WTC11 (cell line): ENCODE data around the gene ROS1. TPM values are rescaled to one million over a fixed set of nuclear protein-coding genes. Genes with fewer than 3 reads are reported as not detected.

Source experiments
- ATAC-seq: fragments of 200-7000 bp; cut with Tn5 transposase; 2 replicates; pipeline ENCODE4 v1.10.0; 2021; ENCODE audit warnings: mild to moderate bottlenecking, moderate library complexity
- CTCF ChIA-PET: fragments of 300-600 bp; sonication (Branson Sonifier 250); formaldehyde crosslinking; loops from one replicate; lab custom pipeline; 2021; ENCODE audit warnings: antibody characterized with exemption; lab: Charles Lee
- POLR2A ChIA-PET: fragments of 350-600 bp; sonication (Branson Sonifier 250); formaldehyde crosslinking; loops from one replicate; lab custom pipeline; 2021; ENCODE audit warnings: antibody characterized with exemption; lab: Charles Lee
- DNase-seq: peaks from one replicate; pipeline ENCODE4 v3.0.0; 2021; ENCODE audit warnings: low spot score
- H3K27ac Mint-ChIP-seq: 2 replicates; pipeline ENCODE4 v1.8.0; 2021; ENCODE audit warnings: mixed read lengths
- H3K27me3 Mint-ChIP-seq: 2 replicates; pipeline ENCODE4 v1.8.0; 2021; ENCODE audit warnings: low read depth, mild to moderate bottlenecking, moderate library complexity, mixed read lengths
- H3K36me3 Mint-ChIP-seq: 2 replicates; pipeline ENCODE4 v1.8.0; 2021; ENCODE audit warnings: mixed read lengths
- H3K4me1 Mint-ChIP-seq: 2 replicates; pipeline ENCODE4 v1.8.0; 2022; ENCODE audit warnings: mixed read lengths
- H3K4me3 Mint-ChIP-seq: 2 replicates; pipeline ENCODE4 v1.8.0; 2021; ENCODE audit warnings: mild to moderate bottlenecking, moderate library complexity, mixed read lengths
- H3K9me3 Mint-ChIP-seq: 2 replicates; pipeline ENCODE4 v1.8.0; 2021; ENCODE audit warnings: mixed read lengths
- CDX4 ChIP-seq: fragments of 250-450 bp; sonication (Bioruptor Pico); IDR thresholded peaks from 2 replicates; pipeline ENCODE4 v1.9.0; 2021; ENCODE audit warnings: moderate library complexity, mild to moderate bottlenecking, inconsistent platforms, borderline replicate concordance
- E2F4 ChIP-seq: sonication (generic); formaldehyde crosslinking; IDR thresholded peaks from 2 replicates; pipeline ENCODE4 v1.8.1; 2022; ENCODE audit warnings: low read depth, mild to moderate bottlenecking, moderate library complexity, missing genetic modification reagents, borderline replicate concordance
- ELF4 ChIP-seq: sonication (generic); formaldehyde crosslinking; IDR thresholded peaks from 2 replicates; pipeline ENCODE4 v1.8.1; 2022; ENCODE audit warnings: low read depth, mild to moderate bottlenecking, moderate library complexity, missing genetic modification reagents
- GRHL2 ChIP-seq: fragments of 250-450 bp; sonication (Bioruptor Pico); IDR thresholded peaks from 2 replicates; pipeline ENCODE4 v1.8.0; 2022; ENCODE audit warnings: mild to moderate bottlenecking, moderate library complexity; ENCODE audit not compliant: insufficient replicate concordance, severe bottlenecking
- NR1H2 ChIP-seq: sonication (generic); formaldehyde crosslinking; IDR thresholded peaks from 2 replicates; pipeline ENCODE4 v1.9.0; 2021; ENCODE audit warnings: mild to moderate bottlenecking, moderate library complexity, missing genetic modification reagents
- NR2C2 ChIP-seq: sonication (generic); formaldehyde crosslinking; IDR thresholded peaks from 2 replicates; pipeline ENCODE4 v1.8.0; 2022; ENCODE audit warnings: mild to moderate bottlenecking, missing genetic modification reagents
- RELA ChIP-seq: sonication (generic); formaldehyde crosslinking; IDR thresholded peaks from 2 replicates; pipeline ENCODE4 v1.8.1; 2022; ENCODE audit warnings: missing genetic modification reagents, mild to moderate bottlenecking, borderline replicate concordance
- SOX15 ChIP-seq: fragments of 250-450 bp; sonication (Bioruptor Pico); IDR thresholded peaks from 2 replicates; pipeline ENCODE4 v1.9.0; 2021; ENCODE audit warnings: mild to moderate bottlenecking
- TCF7 ChIP-seq: sonication (generic); formaldehyde crosslinking; IDR thresholded peaks from 2 replicates; pipeline ENCODE4 v1.8.0; 2022; ENCODE audit warnings: mild to moderate bottlenecking, low read depth, missing genetic modification reagents, moderate library complexity
- ZMAT4 ChIP-seq: fragments of 250-450 bp; sonication (Bioruptor Pico); IDR thresholded peaks from 2 replicates; pipeline ENCODE4 v1.9.0; 2021; ENCODE audit warnings: mild to moderate bottlenecking
- ZNF138 ChIP-seq: sonication (generic); formaldehyde crosslinking; conservative IDR thresholded peaks from 2 replicates; pipeline ENCODE4 v1.8.1; 2022; ENCODE audit warnings: mild to moderate bottlenecking, moderate library complexity, missing genetic modification reagents
- ZNF423 ChIP-seq: fragments of 250-450 bp; sonication (Bioruptor Pico); IDR thresholded peaks from 2 replicates; pipeline ENCODE4 v2.1.2; 2022; ENCODE audit warnings: mild to moderate bottlenecking, moderate library complexity
- total RNA-seq: library from RNA; stranded (reverse); gene quantifications from 3 replicates; pipeline ENCODE4 v1.2.3, GENCODE V29; 2021
- TF ChIP-seq, protein P1 (sequence below): sonication (generic); formaldehyde crosslinking; IDR thresholded peaks from 2 replicates; pipeline ENCODE4 v1.8.0; 2022; ENCODE audit warnings: mild to moderate bottlenecking, missing genetic modification reagents
- TF ChIP-seq, protein P2 (sequence below): sonication (generic); formaldehyde crosslinking; IDR thresholded peaks from 2 replicates; pipeline ENCODE4 v1.8.1; 2022; ENCODE audit warnings: low read depth, missing genetic modification reagents, borderline replicate concordance
- TF ChIP-seq, protein P3 (sequence below): sonication (generic); formaldehyde crosslinking; conservative IDR thresholded peaks from 2 replicates; pipeline ENCODE4 v1.8.1; 2022; ENCODE audit warnings: mild to moderate bottlenecking, missing genetic modification reagents
- TF ChIP-seq, protein P4 (sequence below): fragments of 250-450 bp; sonication (Bioruptor Pico); conservative IDR thresholded peaks from 2 replicates; pipeline ENCODE4 v1.9.0; 2021; ENCODE audit warnings: mild to moderate bottlenecking

ROS1 gene
- total RNA-seq, 1 experiment from 2014 or later: 0.02 TPM

GRCh38 chr6:117463762-117464665 is 38.3 kb upstream of the ROS1 start:
- ATAC-seq (no peak), DNase-seq (no peak)
- POLR2A ChIA-PET: no interaction called here
- Mint-ChIP-seq H3K9me3 (no peaks in the 10 kb centered on the region), H3K4me3 (no peak overlapping the region), H3K36me3 (no peaks in the 10 kb centered on the region), H3K4me1 (no peaks in the 10 kb centered on the region), H3K27ac (no peak overlapping the region), H3K27me3 (peaks cover 3% of the 10 kb centered on the region; the same call in 1 of the 2 replicates)
- TF ChIP-seq, protein P1, sequence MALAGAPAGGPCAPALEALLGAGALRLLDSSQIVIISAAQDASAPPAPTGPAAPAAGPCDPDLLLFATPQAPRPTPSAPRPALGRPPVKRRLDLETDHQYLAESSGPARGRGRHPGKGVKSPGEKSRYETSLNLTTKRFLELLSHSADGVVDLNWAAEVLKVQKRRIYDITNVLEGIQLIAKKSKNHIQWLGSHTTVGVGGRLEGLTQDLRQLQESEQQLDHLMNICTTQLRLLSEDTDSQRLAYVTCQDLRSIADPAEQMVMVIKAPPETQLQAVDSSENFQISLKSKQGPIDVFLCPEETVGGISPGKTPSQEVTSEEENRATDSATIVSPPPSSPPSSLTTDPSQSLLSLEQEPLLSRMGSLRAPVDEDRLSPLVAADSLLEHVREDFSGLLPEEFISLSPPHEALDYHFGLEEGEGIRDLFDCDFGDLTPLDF: no peak
- no peak for TF ChIP-seq E2F4 (CRISPR knock-in tag)
- TF ChIP-seq, protein P2, sequence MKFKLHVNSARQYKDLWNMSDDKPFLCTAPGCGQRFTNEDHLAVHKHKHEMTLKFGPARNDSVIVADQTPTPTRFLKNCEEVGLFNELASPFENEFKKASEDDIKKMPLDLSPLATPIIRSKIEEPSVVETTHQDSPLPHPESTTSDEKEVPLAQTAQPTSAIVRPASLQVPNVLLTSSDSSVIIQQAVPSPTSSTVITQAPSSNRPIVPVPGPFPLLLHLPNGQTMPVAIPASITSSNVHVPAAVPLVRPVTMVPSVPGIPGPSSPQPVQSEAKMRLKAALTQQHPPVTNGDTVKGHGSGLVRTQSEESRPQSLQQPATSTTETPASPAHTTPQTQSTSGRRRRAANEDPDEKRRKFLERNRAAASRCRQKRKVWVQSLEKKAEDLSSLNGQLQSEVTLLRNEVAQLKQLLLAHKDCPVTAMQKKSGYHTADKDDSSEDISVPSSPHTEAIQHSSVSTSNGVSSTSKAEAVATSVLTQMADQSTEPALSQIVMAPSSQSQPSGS (CRISPR knock-in tag): no peak
- no peak for TF ChIP-seq ZMAT4 (CRISPR knock-in tag)
- TF ChIP-seq TCF7 (CRISPR knock-in tag): no peak
- TF ChIP-seq CDX4 (CRISPR knock-in tag): no peak
- TF ChIP-seq SOX15 (CRISPR knock-in tag): no peak
- no peak for TF ChIP-seq NR1H2 (CRISPR knock-in tag)
- TF ChIP-seq ZNF423: no peak
- no peak for TF ChIP-seq ELF4 (CRISPR knock-in tag)
- TF ChIP-seq, protein P3, sequence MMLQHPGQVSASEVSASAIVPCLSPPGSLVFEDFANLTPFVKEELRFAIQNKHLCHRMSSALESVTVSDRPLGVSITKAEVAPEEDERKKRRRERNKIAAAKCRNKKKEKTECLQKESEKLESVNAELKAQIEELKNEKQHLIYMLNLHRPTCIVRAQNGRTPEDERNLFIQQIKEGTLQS (CRISPR knock-in tag): no peak
- TF ChIP-seq NR2C2: no peak
- TF ChIP-seq, protein P4, sequence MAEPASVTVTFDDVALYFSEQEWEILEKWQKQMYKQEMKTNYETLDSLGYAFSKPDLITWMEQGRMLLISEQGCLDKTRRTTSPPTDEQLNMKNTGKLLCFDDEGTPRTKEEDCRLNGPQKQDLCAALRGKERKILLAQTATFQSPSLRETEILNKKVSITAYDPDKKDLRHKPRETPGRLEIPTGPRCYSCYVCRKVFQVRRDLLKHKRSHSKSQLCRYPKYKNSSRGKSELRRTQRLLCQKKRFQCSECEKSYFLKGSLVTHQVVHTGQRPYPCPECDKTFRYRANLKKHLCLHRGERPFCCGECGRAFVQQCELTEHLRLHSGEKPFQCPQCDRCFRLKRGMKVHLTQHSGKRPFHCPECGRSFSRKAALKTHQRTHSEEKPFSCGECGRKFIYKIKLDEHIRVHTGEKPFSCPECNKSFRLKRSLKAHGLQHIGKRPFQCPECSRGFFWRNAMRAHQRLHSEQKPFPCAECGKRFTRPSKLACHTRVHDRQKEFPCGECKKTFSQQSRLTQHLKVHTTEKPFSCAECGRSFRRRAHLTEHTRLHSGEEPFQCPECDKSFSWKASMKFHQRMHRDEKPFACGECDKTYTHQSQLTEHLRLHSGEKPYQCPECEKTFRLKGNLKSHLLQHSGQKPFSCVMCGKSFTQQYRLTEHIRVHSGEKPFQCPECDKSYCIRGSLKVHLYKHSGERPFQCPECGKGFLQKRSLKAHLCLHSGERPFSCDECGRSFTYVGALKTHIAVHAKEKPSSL (CRISPR knock-in tag): no peak
- no peak for TF ChIP-seq GRHL2
- TF ChIP-seq ZNF138: no peak
- TF ChIP-seq RELA (CRISPR knock-in tag): no peak
- CTCF ChIA-PET: no interaction called here
